ENCODE results near the gene POLR2E. TPM values are rescaled to one million over a fixed set of nuclear protein-coding genes. Genes with fewer than 3 reads are reported as not detected.

The POLR2E gene
- polyA plus RNA-seq, 1 experiment, result 292 TPM

- no peak overlapping the region for H3K4me3 ChIP-seq (ENCODE audit: low read depth, low read length)
- no peak for TF ChIP-seq CTCF (IDR thresholded peaks at IDR 0.05; ENCODE audit: insufficient read depth, low read depth, low read length)
- H3K36me3 ChIP-seq (ENCODE audit: control insufficient read depth, insufficient read depth, low read length), result peaks cover 28% of the 10 kb centered on the region
- CTCF ChIA-PET, result interaction anchor here (0.7 to 0.9 kb wide), 3 partner anchors 9 to 18 kb away, joined by 3 read pairs; no protein-coding TSS in a partner anchor
- POLR2A ChIA-PET, result no interaction called here
- no peaks in the 10 kb centered on the region for H3K27me3 ChIP-seq (ENCODE audit: control insufficient read depth, insufficient read depth, low read length)
- no peak for DNase-seq (ENCODE audit: low read depth)
Observed at GRCh38 chr19:1037621-1038064, 57.5 kb downstream of the POLR2E start.

Other genes starting within 250 kb of the POLR2E start
- 0.10 and 0.12 TPM in 2 replicates for gene ELANE, start 243.1 kb downstream of the POLR2E start, polyA plus RNA-seq (2011; rRNA removed)
- 0.70 and 0.77 TPM in 2 replicates for gene CFD, start 235.7 kb downstream of the POLR2E start, polyA plus RNA-seq (2011; rRNA removed)
- gene MED16, start 202.2 kb downstream of the POLR2E start, polyA plus RNA-seq (2011; rRNA removed), result 21.5 and 39.8 TPM in 2 replicates
- gene RNU6-9, start 201.9 kb downstream of the POLR2E start, polyA plus RNA-seq (2011; rRNA removed), result not detected in 2 replicates
- 35.3 and 46.6 TPM in 2 replicates for gene R3HDM4, start 182.2 kb downstream of the POLR2E start, polyA plus RNA-seq (2011; rRNA removed)
- gene KISS1R, start 178.0 kb downstream of the POLR2E start, polyA plus RNA-seq (2011; rRNA removed), result not detected in 2 replicates
- gene ARID3A, start 169.3 kb downstream of the POLR2E start, polyA plus RNA-seq (2011; rRNA removed), result 10.7 and 17.4 TPM in 2 replicates
- gene WDR18, start 111.0 kb downstream of the POLR2E start, polyA plus RNA-seq (2011; rRNA removed), result 28.1 and 44.3 TPM in 2 replicates
- 0.28 and 0.32 TPM in 2 replicates for gene GRIN3B, start 95.0 kb downstream of the POLR2E start, polyA plus RNA-seq (2011; rRNA removed)
- 69.2 and 111 TPM in 2 replicates for gene TMEM259, start 74.3 kb downstream of the POLR2E start, polyA plus RNA-seq (2011; rRNA removed)
- not detected in 2 replicates for gene RNU6-2, start 73.9 kb downstream of the POLR2E start, polyA plus RNA-seq (2011; rRNA removed)
- gene CNN2, start 68.8 kb downstream of the POLR2E start, polyA plus RNA-seq (2011; rRNA removed), result 315 and 529 TPM in 2 replicates
- 1.3 and 1.9 TPM in 2 replicates for gene ABCA7, start 55.3 kb downstream of the POLR2E start, polyA plus RNA-seq (2011; rRNA removed)
- 0.13 and 0.28 TPM in 2 replicates for gene ARHGAP45, start 28.2 kb downstream of the POLR2E start, polyA plus RNA-seq (2011; rRNA removed)
- 463 and 626 TPM in 2 replicates for gene GPX4, start 8.6 kb upstream of the POLR2E start, polyA plus RNA-seq (2011; rRNA removed)
- gene SBNO2, start 78.9 kb upstream of the POLR2E start, polyA plus RNA-seq (2011; rRNA removed), result 15.5 and 26.1 TPM in 2 replicates
- gene STK11, start 110.4 kb upstream of the POLR2E start, polyA plus RNA-seq (2011; rRNA removed), result 26.3 and 33.6 TPM in 2 replicates
- 0.97 and 1.6 TPM in 2 replicates for gene CBARP, start 142.6 kb upstream of the POLR2E start, polyA plus RNA-seq (2011; rRNA removed)
- gene ATP5F1D, start 146.4 kb upstream of the POLR2E start, polyA plus RNA-seq (2011; rRNA removed), result 57.9 and 65.1 TPM in 2 replicates
- 6.9 and 8.4 TPM in 2 replicates for gene MIDN, start 153.2 kb upstream of the POLR2E start, polyA plus RNA-seq (2011; rRNA removed)
- gene CIRBP, start 174.0 kb upstream of the POLR2E start, polyA plus RNA-seq (2011; rRNA removed), result 342 and 372 TPM in 2 replicates
- gene FAM174C, start 180.2 kb upstream of the POLR2E start, polyA plus RNA-seq (2011; rRNA removed), result 24.6 and 37.5 TPM in 2 replicates
- gene EFNA2, start 190.5 kb upstream of the POLR2E start, polyA plus RNA-seq (2011; rRNA removed), result not detected in 2 replicates